ENCODE results near the gene IMMP2L. TPM values are rescaled to one million over a fixed set of nuclear protein-coding genes. Genes with fewer than 3 reads are reported as not detected.

Gene IMMP2L
- total and polyA plus RNA-seq, 8 donors, result 2.5 to 40.8 (median 20.0) TPM; not detected in 1

GRCh38 chr7:111173528-111173927 is 388.8 kb downstream of the IMMP2L start:
- Histone ChIP-seq H3K4me3 (no peak overlapping the region), H3K27ac (no peak overlapping the region), H3K27me3 (no peaks in the 10 kb centered on the region), H3K36me3 (no peaks in the 10 kb centered on the region), H3K4me1 (peaks cover 0 to 11% (median 3%) of the 10 kb centered on the region in 4 donors), H3K9me3 (no peaks in the 10 kb centered on the region)
- intact Hi-C loops (cut with DNase I; ENCODE audit: low total_unique reads), result no loop called here
- DNase-seq, result no peak
- 59 to 82% (median 66%) methylated on average over 2 of the region's 2 CpGs for WGBS, 5 donors
- TF ChIP-seq EP300 (IDR thresholded peaks at IDR 0.05) (no peak), CTCF (IDR thresholded peaks at IDR 0.05) (no peak), POLR2A (IDR thresholded peaks at IDR 0.05) (no peak), POLR2AphosphoS5 (IDR thresholded peaks at IDR 0.05) (no peak)

- no peaks in the 10 kb centered on the region for H3K9me3 ChIP-seq
- no peaks in the 10 kb centered on the region for H3K36me3 ChIP-seq
- WGBS, 5 donors, result 81 to 91% (median 90%) methylated on average over 2 of the region's 2 CpGs
- TF ChIP-seq EP300 (IDR thresholded peaks at IDR 0.05) (no peak), POLR2A (IDR thresholded peaks at IDR 0.05) (no peak), POLR2AphosphoS5 (IDR thresholded peaks at IDR 0.05) (no peak), CTCF (IDR thresholded peaks at IDR 0.05) (no peak)
- intact Hi-C loops (cut with DNase I; ENCODE audit: low total_unique reads), result no loop called here
- peaks cover 0 to 11% (median 3%) of the 10 kb centered on the region in 4 donors for H3K4me1 ChIP-seq
- no peaks in the 10 kb centered on the region for H3K27me3 ChIP-seq
- peak in 1 of 2 donors; percentile 28 for DNase-seq
- no peak overlapping the region for H3K4me3 ChIP-seq
- no peak overlapping the region for H3K27ac ChIP-seq
These were observed 389.6 kb downstream of the IMMP2L start for GRCh38 chr7:111172564-111173257.

GRCh38 chr7:111168182-111168581 is 394.1 kb downstream of the IMMP2L start:
- intact Hi-C loops (cut with DNase I; ENCODE audit: low total_unique reads), result no loop called here
- no peak for TF ChIP-seq CTCF (IDR thresholded peaks at IDR 0.05)
- Histone ChIP-seq H3K27ac (no peak overlapping the region), H3K9me3 (no peaks in the 10 kb centered on the region), H3K4me3 (no peak overlapping the region), H3K4me1 (no peaks in the 10 kb centered on the region), H3K36me3 (no peaks in the 10 kb centered on the region), H3K27me3 (no peaks in the 10 kb centered on the region)
- DNase-seq, result peak in 1 of 2 donors; percentile 85
- 25 to 55% (median 47%) methylated on average over 2 of the region's 2 CpGs for WGBS, 5 donors

- no peaks in the 10 kb centered on the region for H3K9me3 ChIP-seq
- H3K27ac ChIP-seq, result no peak overlapping the region
- H3K4me1 ChIP-seq, result no peaks in the 10 kb centered on the region
- no peak overlapping the region for H3K4me3 ChIP-seq
- TF ChIP-seq POLR2A (IDR thresholded peaks at IDR 0.05) (no peak), CTCF (IDR thresholded peaks at IDR 0.05) (no peak), EP300 (IDR thresholded peaks at IDR 0.05) (no peak), POLR2AphosphoS5 (IDR thresholded peaks at IDR 0.05) (no peak)
- intact Hi-C loops (cut with DNase I; ENCODE audit: low total_unique reads), result no loop called here
- no peak for DNase-seq
- H3K36me3 ChIP-seq, result no peaks in the 10 kb centered on the region
- 78 to 96% (median 84%) methylated on average over 1 of the region's 1 CpG for WGBS, 5 donors
- H3K27me3 ChIP-seq, result no peaks in the 10 kb centered on the region
These were observed 397.9 kb downstream of the IMMP2L start for GRCh38 chr7:111164442-111164841.
